H1 (cell line): ENCODE measurements around the gene DAB2IP. TPM values are rescaled to one million over a fixed set of nuclear protein-coding genes. Genes with fewer than 3 reads are reported as not detected.

Experiments used
- CTCF ChIA-PET: fragments of 300-600 bp; sonication (Branson Sonifier 250); formaldehyde crosslinking; loops from one replicate; lab custom pipeline; 2021; ENCODE audit not compliant: partially characterized antibody; lab: Charles Lee
- POLR2A ChIA-PET: fragments of 300-600 bp; sonication (Branson Sonifier 250); formaldehyde crosslinking; loops from one replicate; lab custom pipeline; 2021; ENCODE audit warnings: inconsistent platforms; ENCODE audit not compliant: partially characterized antibody; lab: Charles Lee
- DNase-seq, 2 experiments: peaks; one replicate each; pipeline versions ENCODE4 v3.0.0 to v3.0.0-alpha.2; 2010 to 2022; ENCODE audit warnings: low spot score in 2 of 2, low read depth in 1 of 2, mixed read lengths in 1 of 2
- FAIRE-seq: peaks from 2 replicates; lab custom pipeline; 2011; peaks lifted over from hg19 to GRCh38; lab: Jason Lieb, UNC
- H2AFZ ChIP-seq: 2 replicates; pipeline ENCODE4 v1.8.1; 2012; ENCODE audit warnings: low read length, inconsistent platforms
- H2AK5ac ChIP-seq: 2 replicates; pipeline ENCODE4 v1.6.1; 2013; ENCODE audit warnings: low read depth, low read length
- H2BK120ac ChIP-seq: replicated peaks from 2 replicates; pipeline ENCODE3; 2013; ENCODE audit warnings: low read depth, low read length, inconsistent platforms
- H2BK12ac ChIP-seq: 2 replicates; pipeline ENCODE4 v1.6.1; 2013; ENCODE audit warnings: low read depth, low read length
- H2BK15ac ChIP-seq: 2 replicates; pipeline ENCODE4 v1.6.1; 2013; ENCODE audit warnings: low read length
- H2BK20ac ChIP-seq: 2 replicates; pipeline ENCODE4 v1.6.1; 2013; ENCODE audit warnings: low read length
- H2BK5ac ChIP-seq: 2 replicates; pipeline ENCODE4 v1.6.1; 2013; ENCODE audit warnings: low read depth, low read length
- H3K14ac ChIP-seq: 2 replicates; pipeline ENCODE4 v1.6.1; 2013; ENCODE audit warnings: inconsistent platforms; ENCODE audit not compliant: insufficient read length
- H3K18ac ChIP-seq: 2 replicates; pipeline ENCODE4 v1.6.1; 2013; ENCODE audit warnings: low read length; ENCODE audit errors: extremely low read depth
- H3K23ac ChIP-seq: 2 replicates; pipeline ENCODE4 v1.6.1; 2013; ENCODE audit warnings: inconsistent platforms; ENCODE audit not compliant: insufficient read length
- H3K23me2 ChIP-seq: 2 replicates; pipeline ENCODE4 v1.6.1; 2013; ENCODE audit warnings: low read depth, low read length
- H3K27ac ChIP-seq: 2 replicates; pipeline ENCODE4 v1.6.1; 2011; ENCODE audit warnings: low read depth, low read length, inconsistent platforms
- H3K27me3 ChIP-seq, 4 experiments: replicated peaks in 1 of 4; 1 replicate in 1 of 4; 2 replicates in 3 of 4; pipeline versions ENCODE4 v1.6.1 to v1.8.1; 2011 to 2013; ENCODE audit warnings: low read length in 3 of 4, mild to moderate bottlenecking in 3 of 4, inconsistent platforms in 2 of 4, mixed read lengths in 2 of 4, moderate library complexity in 1 of 4; ENCODE audit not compliant: control insufficient read depth in 3 of 4, insufficient read depth in 3 of 4; ENCODE audit errors: extremely low read depth in 1 of 4
- H3K36me3 ChIP-seq, 4 experiments: 2 replicates each; pipeline versions ENCODE4 v1.6.1 to v1.8.1; 2011 to 2013; ENCODE audit warnings: mild to moderate bottlenecking in 4 of 4, low read length in 3 of 4, moderate library complexity in 2 of 4, control low read depth in 1 of 4, inconsistent platforms in 1 of 4; ENCODE audit not compliant: insufficient read depth in 4 of 4, control insufficient read depth in 2 of 4
- H3K4ac ChIP-seq: replicated peaks from 2 replicates; pipeline ENCODE3; 2013; ENCODE audit warnings: low read length, low read depth, mixed read lengths, inconsistent platforms; ENCODE audit not compliant: insufficient read length
- H3K4me1 ChIP-seq, 4 experiments: replicated peaks in 1 of 4; 1 replicate in 1 of 4; 2 replicates in 3 of 4; pipeline versions ENCODE4 v1.6.1 to v1.8.1; 2011 to 2013; ENCODE audit warnings: low read length in 3 of 4, inconsistent platforms in 2 of 4, mixed read lengths in 1 of 4; ENCODE audit not compliant: insufficient read depth in 4 of 4, control insufficient read depth in 3 of 4
- H3K4me2 ChIP-seq, 2 experiments: 2 replicates each; pipeline versions ENCODE4 v1.6.1 to v1.8.1; 2011 to 2013; ENCODE audit warnings: low read depth in 2 of 2, low read length in 2 of 2, control low read depth in 1 of 2, inconsistent platforms in 1 of 2, mild to moderate bottlenecking in 1 of 2; ENCODE audit not compliant: insufficient read depth in 1 of 2
- H3K4me3 ChIP-seq, 4 experiments: fragments of 200-600, 300-600 bp in 1 of 4; sonication (generic), shearing (Covaris generic), sonication (Bioruptor Twin) in 1 of 4; 2 replicates each; pipeline versions ENCODE4 v1.5.1 to v1.8.1; 2011 to 2016; ENCODE audit warnings: low read length in 4 of 4, low read depth in 3 of 4, control low read depth in 2 of 4, inconsistent platforms in 2 of 4, mild to moderate bottlenecking in 2 of 4, mixed read lengths in 1 of 4, moderate library complexity in 1 of 4; ENCODE audit not compliant: insufficient read depth in 2 of 4; ENCODE audit errors: extremely low read depth in 1 of 4
- H3K56ac ChIP-seq: replicated peaks from 2 replicates; pipeline ENCODE3; 2013; ENCODE audit warnings: low read depth, mild to moderate bottlenecking, mixed read lengths, low read length, inconsistent platforms; ENCODE audit not compliant: insufficient read length
- H3K79me1 ChIP-seq: 2 replicates; pipeline ENCODE4 v1.6.1; 2013; ENCODE audit warnings: low read depth, low read length, control low read depth
- H3K79me2 ChIP-seq, 2 experiments: 2 replicates each; pipeline versions ENCODE4 v1.6.1 to v1.8.1; 2012 to 2013; ENCODE audit warnings: low read length in 2 of 2, mild to moderate bottlenecking in 2 of 2, inconsistent platforms in 1 of 2; ENCODE audit not compliant: insufficient read depth in 2 of 2, control insufficient read depth in 1 of 2
- H3K9ac ChIP-seq, 4 experiments: replicated peaks in 1 of 4; 1 replicate in 1 of 4; 2 replicates in 3 of 4; pipeline versions ENCODE4 v1.6.1 to v1.8.1; 2011 to 2013; ENCODE audit warnings: low read depth in 3 of 4, low read length in 3 of 4, control low read depth in 2 of 4, mild to moderate bottlenecking in 2 of 4, moderate library complexity in 2 of 4, inconsistent platforms in 1 of 4; ENCODE audit errors: extremely low read depth in 1 of 4
- H3K9me3 ChIP-seq, 2 experiments: 2 replicates each; pipeline versions ENCODE4 v1.6.1 to v1.8.1; 2012 to 2013; ENCODE audit warnings: mild to moderate bottlenecking in 2 of 2, moderate library complexity in 2 of 2, control low read depth in 1 of 2, inconsistent platforms in 1 of 2, low read depth in 1 of 2, low read length in 1 of 2, mixed read lengths in 1 of 2; ENCODE audit not compliant: insufficient read depth in 2 of 2
- H4K20me1 ChIP-seq, 2 experiments: replicated peaks in 1 of 2; 2 replicates each; pipeline versions ENCODE3 to v1.8.1; 2011 to 2013; ENCODE audit warnings: inconsistent platforms in 2 of 2, low read length in 2 of 2, mild to moderate bottlenecking in 1 of 2; ENCODE audit not compliant: insufficient read depth in 2 of 2, control insufficient read depth in 1 of 2
- H4K5ac ChIP-seq: 2 replicates; pipeline ENCODE4 v1.6.1; 2013; ENCODE audit warnings: low read length, low read depth, mixed read lengths, inconsistent platforms; ENCODE audit not compliant: insufficient read length
- H4K8ac ChIP-seq: 2 replicates; pipeline ENCODE4 v1.8.0; 2013; ENCODE audit warnings: mild to moderate bottlenecking, moderate library complexity, low read length, inconsistent platforms; ENCODE audit not compliant: insufficient read depth; ENCODE audit errors: extremely low read depth
- H4K91ac ChIP-seq: replicated peaks from 2 replicates; pipeline ENCODE3; 2013; ENCODE audit warnings: low read length, mixed read lengths, inconsistent platforms; ENCODE audit not compliant: insufficient read length
- CREB1 ChIP-seq: IDR thresholded peaks from 2 replicates; pipeline ENCODE4 v1.6.1; 2012; ENCODE audit warnings: inconsistent platforms
- EGR1 ChIP-seq: IDR thresholded peaks from 2 replicates; pipeline ENCODE4 v1.6.1; 2011; ENCODE audit warnings: low read depth, low read length, borderline replicate concordance
- SIN3A ChIP-seq, 2 experiments: IDR thresholded peaks in 1 of 2; conservative IDR thresholded peaks in 1 of 2; 2 replicates each; pipeline ENCODE4 v1.6.1; 2011 to 2012; ENCODE audit warnings: low read length in 2 of 2, improper control_type of control experiment in 1 of 2, low read depth in 1 of 2, mild to moderate bottlenecking in 1 of 2
- USF2 ChIP-seq: IDR thresholded peaks from 2 replicates; pipeline ENCODE4 v1.6.1; 2011; ENCODE audit warnings: low read length, improper control_type of control experiment
- WGBS, 2 experiments: shearing (Covaris generic) in 1 of 2; methylation state at CpG; one replicate each; pipeline versions ENCODE4 v1.1.6 to v1.1.7; 2013 to 2015; ENCODE audit warnings: low lambda C conversion rate in 2 of 2, mixed read lengths in 2 of 2, inconsistent platforms in 1 of 2, low coverage in 1 of 2, missing lambda C conversion rate in 1 of 2; ENCODE audit not compliant: insufficient replicate concordance in 2 of 2, insufficient coverage in 1 of 2, insufficient read length in 1 of 2; ENCODE audit errors: extremely low coverage in 1 of 2, missing lambda C conversion rate in 1 of 2; 5-methylcytosine and 5-hydroxymethylcytosine counted together
- polyA plus RNA-seq, 7 experiments: library from polyadenylated mRNA; depleted of rRNA in 3 of 7; stranded (reverse) in 5 of 7; unstranded in 2 of 7; fragments of >200 nt in 5 of 7; fragments of 200-250 nt in 2 of 7; gene quantifications; 1 replicate in 5 of 7; 2 replicates in 1 of 7; 4 replicates in 1 of 7; pipeline versions ENCODE4 v1.2.1 to v1.2.3, GENCODE V29; 2011 to 2013; ENCODE audit warnings: missing spikeins in 2 of 7, mixed read lengths in 2 of 7
- total RNA-seq: library from RNA; stranded (reverse); fragmentation: NEBNext Ultra II Directional; extraction: Animal tissue kit (Norgen Biotek cat#: 25700); gene quantifications from 2 replicates; pipeline ENCODE4 v1.2.1, GENCODE V29; 2021

Gene DAB2IP
- total and polyA plus RNA-seq, 2 of the 8 experiments (the other 6 are each of a cell fraction or from before 2014, with no cell fraction given), result 19.7 to 39.5 TPM

DNA sequence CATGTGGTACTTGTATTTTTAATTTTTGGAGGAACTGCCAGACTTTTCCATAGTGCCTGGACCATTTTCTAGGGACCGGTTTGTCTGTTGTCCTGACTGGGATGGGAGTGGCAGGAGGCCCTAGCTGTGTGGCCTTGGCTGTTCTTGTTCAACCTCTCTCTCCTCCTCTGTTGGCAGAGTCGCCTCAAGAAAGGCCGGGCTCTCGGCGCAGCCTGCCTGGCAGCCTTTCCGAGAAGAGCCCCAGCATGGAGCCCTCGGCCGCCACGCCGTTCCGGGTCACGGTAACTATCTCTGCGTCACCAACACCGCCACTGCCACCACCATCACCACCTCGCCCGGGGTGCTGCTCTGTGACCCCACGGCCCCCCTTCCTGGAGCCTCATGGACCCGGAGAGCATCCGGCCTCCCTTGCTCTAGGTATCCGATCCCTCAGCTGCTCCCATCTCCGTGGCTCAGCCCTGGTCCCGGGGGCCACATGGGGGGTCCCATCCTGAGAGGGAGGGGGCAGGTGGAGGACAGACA lies 27.1 kb downstream of the DAB2IP start:
- Histone ChIP-seq H2BK20ac (no peak overlapping the region), H2AK5ac (no peak overlapping the region), H2BK15ac (no peak overlapping the region), H4K5ac (no peak overlapping the region), H3K4me1 (peaks cover 3 to 11% (median 8%) of the 10 kb centered on the region in 4 experiments), H3K9ac (no peak overlapping the region), H3K14ac (no peak overlapping the region), H3K56ac (no peak overlapping the region), H3K18ac (no peak overlapping the region), H3K79me2 (peaks cover 0 to 8% of the 10 kb centered on the region in 2 experiments; a peak in 1 of 4 replicates), H3K27ac (no peak overlapping the region), H4K91ac (no peak overlapping the region), H3K4me3 (no peak overlapping the region), H4K8ac (peak overlapping the region; percentile 62; the same call in 1 of the 2 replicates), H3K36me3 (peaks cover 0 to 4% (median 2%) of the 10 kb centered on the region in 4 experiments; a peak in 4 of 8 replicates), H3K23ac (no peak overlapping the region), H3K79me1 (peaks cover 7% of the 10 kb centered on the region), H2BK12ac (no peak overlapping the region), H4K20me1 (peaks cover 15 to 26% of the 10 kb centered on the region in 2 experiments), H3K4me2 (no peak overlapping the region), H2BK5ac (no peak overlapping the region), H3K4ac (no peak overlapping the region), H3K9me3 (no peaks in the 10 kb centered on the region), H2BK120ac (no peak overlapping the region), H3K27me3 (no peaks in the 10 kb centered on the region), H2AFZ (no peak overlapping the region), H3K23me2 (no peaks in the 10 kb centered on the region)
- 85% methylated on average over 19 of the region's 22 CpGs; no CpG with 5 or more reads in 1 of the 2 experiments for whole genome bisulfite sequencing, 2 experiments
- FAIRE-seq (no peak), DNase-seq (no peak)
- POLR2A ChIA-PET, result interaction anchor here (1.1 kb wide), 1 partner anchor 79 kb away, joined by 4 read pairs; no protein-coding TSS in a partner anchor
- CTCF ChIA-PET, result interaction anchor here (0.7 to 34.8 kb wide), 7 partner anchors 13 to 252 kb away, joined by 3 to 670 read pairs (median 7); no protein-coding TSS in a partner anchor
- TF ChIP-seq USF2 (no peak), CREB1 (no peak), EGR1 (no peak), SIN3A (conservative IDR thresholded peaks at IDR 0.05 in 1 of 2, IDR thresholded peaks at IDR 0.05 in 1 of 2; ENCODE audit: low read depth in 1 of 2, low read length in 2 of 2) (no peak)
